ENCODE results near the gene TSPAN17. TPM values are rescaled to one million over a fixed set of nuclear protein-coding genes. Genes with fewer than 3 reads are reported as not detected.

The TSPAN17 gene
- total RNA-seq, 5 donors from 2014 or later (not counting 1 experiment from before 2014, with no cell fraction given): 20.2 to 39.3 (median 30.0) TPM

DNA sequence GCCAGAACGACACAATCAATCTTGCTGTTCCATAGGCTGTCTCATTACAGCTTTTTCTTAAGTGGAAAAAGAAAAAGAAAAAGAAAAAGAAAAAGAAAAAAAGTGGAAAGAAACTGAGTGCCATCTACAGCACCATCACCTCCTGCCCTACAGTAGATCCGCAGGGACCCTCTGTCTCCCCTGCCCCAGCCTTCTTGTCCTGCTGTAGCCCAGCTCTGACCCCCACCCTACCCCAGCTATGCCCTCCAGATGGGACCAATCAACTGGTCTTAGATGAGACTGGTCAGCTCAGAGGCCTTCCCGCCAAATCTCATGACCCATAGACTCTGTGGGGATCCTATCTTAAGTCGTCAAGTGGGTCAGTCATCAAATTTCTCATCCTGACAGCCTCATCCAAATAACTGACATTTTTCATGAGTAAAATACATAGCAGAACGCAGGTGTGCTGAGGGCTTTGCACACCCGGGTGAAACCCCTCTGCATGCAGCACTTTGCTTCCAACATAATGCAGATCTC, 34.8 kb downstream of the TSPAN17 start:
- no peak for ATAC-seq (replicated peaks in 1 of 4)

GRCh38 chr5:176685010-176685409, 37.7 kb downstream of the TSPAN17 start:
- CTCF ChIA-PET: no interaction called here

More for the DNA sequence above, 34.8 kb downstream of the TSPAN17 start:
- Mint-ChIP-seq H3K4me3 (no peak overlapping the region), H3K27ac (no peak overlapping the region), H3K27me3 (peaks cover 51 to 66% of the 10 kb centered on the region in 2 donors), H3K36me3 (peaks cover 3% of the 10 kb centered on the region), H3K9me3 (peaks cover 5 to 16% (median 8%) of the 10 kb centered on the region in 3 donors), H3K4me1 (no peaks in the 10 kb centered on the region)
- no peaks in the 10 kb centered on the region for H3K9me3 ChIP-seq
- no peak for DNase-seq
- 80% methylated on average over 4 of the region's 6 CpGs for whole genome bisulfite sequencing (ENCODE audit: insufficient coverage)
- CTCF ChIA-PET: interaction anchor here in 1 of 2 donors (0.7 to 0.9 kb wide), 2 partner anchors 11 to 12 kb away, joined by 3 to 4 read pairs; no protein-coding TSS in a partner anchor
- no peaks in the 10 kb centered on the region for H3K36me3 ChIP-seq (ENCODE audit: control insufficient read depth in 2 of 2, extremely low read depth in 1 of 2, insufficient read depth in 1 of 2, low read length in 1 of 2)
- H3K4me3 ChIP-seq (ENCODE audit: control insufficient read depth in 1 of 2, extremely low read depth in 1 of 2, low read length in 1 of 2): no peak overlapping the region
- H3K27ac ChIP-seq (ENCODE audit: low read length): no peak overlapping the region
- POLR2A ChIA-PET: no interaction called here
- no peaks in the 10 kb centered on the region for H3K4me1 ChIP-seq (ENCODE audit: control insufficient read depth in 1 of 2, extremely low read depth in 1 of 2, insufficient read depth in 2 of 2, low read length in 2 of 2)
- H3K27me3 ChIP-seq (replicated peaks in 1 of 2; ENCODE audit: control insufficient read depth in 2 of 2, extremely low read depth in 1 of 2, insufficient read depth in 2 of 2, low read length in 1 of 2): peaks cover 13 to 56% of the 10 kb centered on the region in 2 experiments

GRCh38 chr5:176687247-176687646, 40.0 kb downstream of the TSPAN17 start:
- no peaks in the 10 kb centered on the region for H3K4me1 Mint-ChIP-seq
- 88% methylated on average over 10 of the region's 10 CpGs for WGBS (ENCODE audit: insufficient coverage)

More at GRCh38 chr5:176685010-176685409, 37.7 kb downstream of the TSPAN17 start:
- Mint-ChIP-seq H3K27ac (no peak overlapping the region), H3K9me3 (peaks cover 5 to 16% (median 8%) of the 10 kb centered on the region in 3 donors), H3K36me3 (peaks cover 3% of the 10 kb centered on the region), H3K27me3 (peaks cover 38 to 53% of the 10 kb centered on the region in 2 donors), H3K4me3 (no peak overlapping the region), H3K4me1 (no peaks in the 10 kb centered on the region)
- POLR2A ChIA-PET: interaction anchor here in 1 of 2 donors (0.7 kb wide), 1 partner anchor 502 kb away, joined by 4 read pairs; no protein-coding TSS in a partner anchor
- no peak overlapping the region for H3K4me3 ChIP-seq (ENCODE audit: control insufficient read depth in 1 of 2, extremely low read depth in 1 of 2, low read length in 1 of 2)
- no peaks in the 10 kb centered on the region for H3K36me3 ChIP-seq (ENCODE audit: control insufficient read depth in 2 of 2, extremely low read depth in 1 of 2, insufficient read depth in 1 of 2, low read length in 1 of 2)
- H3K27me3 ChIP-seq (replicated peaks in 1 of 2; ENCODE audit: control insufficient read depth in 2 of 2, extremely low read depth in 1 of 2, insufficient read depth in 2 of 2, low read length in 1 of 2): peaks cover 9 to 51% of the 10 kb centered on the region in 2 experiments
- H3K9me3 ChIP-seq: no peaks in the 10 kb centered on the region
- no peak for ATAC-seq (replicated peaks in 1 of 4)
- H3K4me1 ChIP-seq (ENCODE audit: control insufficient read depth in 1 of 2, extremely low read depth in 1 of 2, insufficient read depth in 2 of 2, low read length in 2 of 2): no peaks in the 10 kb centered on the region
- no peak for DNase-seq
- H3K27ac ChIP-seq (ENCODE audit: low read length): no peak overlapping the region

DNA sequence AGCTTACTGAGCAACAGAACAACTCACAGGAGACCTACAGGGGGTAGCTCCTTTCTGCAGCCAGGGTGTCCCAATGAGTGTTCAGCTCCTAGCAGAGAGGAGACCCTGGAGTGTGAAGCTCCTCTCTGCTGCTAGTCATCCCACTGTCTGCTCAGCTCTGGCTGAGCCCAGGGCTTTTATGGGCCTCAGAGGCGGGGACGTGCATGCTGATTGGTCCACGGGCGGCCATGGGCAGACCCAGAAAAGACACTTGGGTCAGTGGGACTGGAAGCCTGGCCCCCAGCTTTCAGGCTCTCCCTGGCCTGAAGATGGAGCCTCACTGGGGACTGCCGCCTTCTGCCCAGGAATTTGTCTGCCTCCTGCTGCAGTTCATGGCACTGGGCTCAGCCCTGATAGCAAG, 40.6 kb downstream of the TSPAN17 start:
- Histone ChIP-seq H3K27me3 (replicated peaks in 1 of 2; ENCODE audit: control insufficient read depth in 2 of 2, extremely low read depth in 1 of 2, insufficient read depth in 2 of 2, low read length in 1 of 2) (peaks cover 7 to 52% of the 10 kb centered on the region in 2 experiments), H3K9me3 (no peaks in the 10 kb centered on the region), H3K27ac (ENCODE audit: low read length) (no peak overlapping the region), H3K4me1 (ENCODE audit: control insufficient read depth in 1 of 2, extremely low read depth in 1 of 2, insufficient read depth in 2 of 2, low read length in 2 of 2) (no peaks in the 10 kb centered on the region), H3K36me3 (ENCODE audit: control insufficient read depth in 2 of 2, extremely low read depth in 1 of 2, insufficient read depth in 1 of 2, low read length in 1 of 2) (no peaks in the 10 kb centered on the region), H3K4me3 (ENCODE audit: control insufficient read depth in 1 of 2, extremely low read depth in 1 of 2, low read length in 1 of 2) (no peak overlapping the region)
- peaks cover 5 to 16% (median 8%) of the 10 kb centered on the region in 3 donors for H3K9me3 Mint-ChIP-seq
- H3K4me1 Mint-ChIP-seq: no peaks in the 10 kb centered on the region
- no peak for DNase-seq
- H3K27me3 Mint-ChIP-seq: peaks cover 45 to 57% of the 10 kb centered on the region in 2 donors
- CTCF ChIA-PET: no interaction called here
- H3K36me3 Mint-ChIP-seq: peaks cover 3% of the 10 kb centered on the region
- no peak overlapping the region for H3K27ac Mint-ChIP-seq
- 88% methylated on average over 5 of the region's 5 CpGs for WGBS (ENCODE audit: insufficient coverage)
- no peak for ATAC-seq (replicated peaks in 1 of 4)
- POLR2A ChIA-PET: no interaction called here
- no peak overlapping the region for H3K4me3 Mint-ChIP-seq

More at GRCh38 chr5:176687247-176687646, 40.0 kb downstream of the TSPAN17 start:
- Mint-ChIP-seq H3K4me3 (no peak overlapping the region), H3K27me3 (peaks cover 45 to 58% of the 10 kb centered on the region in 2 donors), H3K36me3 (peaks cover 3% of the 10 kb centered on the region), H3K9me3 (peaks cover 5 to 16% (median 8%) of the 10 kb centered on the region in 3 donors), H3K27ac (no peak overlapping the region)
- Histone ChIP-seq H3K27ac (ENCODE audit: low read length) (no peak overlapping the region), H3K36me3 (ENCODE audit: control insufficient read depth in 2 of 2, extremely low read depth in 1 of 2, insufficient read depth in 1 of 2, low read length in 1 of 2) (no peaks in the 10 kb centered on the region), H3K9me3 (no peaks in the 10 kb centered on the region), H3K4me3 (ENCODE audit: control insufficient read depth in 1 of 2, extremely low read depth in 1 of 2, low read length in 1 of 2) (no peak overlapping the region), H3K4me1 (ENCODE audit: control insufficient read depth in 1 of 2, extremely low read depth in 1 of 2, insufficient read depth in 2 of 2, low read length in 2 of 2) (no peaks in the 10 kb centered on the region), H3K27me3 (replicated peaks in 1 of 2; ENCODE audit: control insufficient read depth in 2 of 2, extremely low read depth in 1 of 2, insufficient read depth in 2 of 2, low read length in 1 of 2) (peaks cover 8 to 48% of the 10 kb centered on the region in 2 experiments)
- DNase-seq (no peak), ATAC-seq (replicated peaks in 1 of 4) (no peak)
- POLR2A ChIA-PET: interaction anchor here in 1 of 2 donors (0.5 kb wide), 1 partner anchor 503 kb away, joined by 4 read pairs; no protein-coding TSS in a partner anchor
- CTCF ChIA-PET: no interaction called here

DNA sequence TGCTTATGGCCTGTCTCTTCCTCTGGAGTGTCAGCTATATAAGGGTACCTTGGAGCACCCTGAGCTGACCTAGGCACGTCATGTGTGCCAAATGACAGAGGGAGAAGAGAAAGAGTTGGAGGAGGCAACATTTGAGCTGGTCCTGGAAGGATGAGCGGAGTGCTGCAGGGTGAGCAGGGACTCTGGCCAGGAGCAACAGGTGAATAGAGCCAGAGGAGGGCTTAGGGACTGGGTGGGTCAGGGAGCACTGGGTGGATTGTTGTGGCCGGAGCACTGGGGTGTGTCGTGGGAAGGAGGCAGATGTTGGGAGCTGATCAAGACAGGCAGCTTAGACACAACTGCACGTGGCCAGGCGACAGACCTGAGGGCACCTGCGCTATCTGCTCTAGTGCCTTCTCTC, 43.6 kb downstream of the TSPAN17 start:
- Histone ChIP-seq H3K36me3 (ENCODE audit: control insufficient read depth in 2 of 2, extremely low read depth in 1 of 2, insufficient read depth in 1 of 2, low read length in 1 of 2) (no peaks in the 10 kb centered on the region), H3K27ac (ENCODE audit: low read length) (no peak overlapping the region), H3K4me3 (ENCODE audit: control insufficient read depth in 1 of 2, extremely low read depth in 1 of 2, low read length in 1 of 2) (no peak overlapping the region), H3K4me1 (ENCODE audit: control insufficient read depth in 1 of 2, extremely low read depth in 1 of 2, insufficient read depth in 2 of 2, low read length in 2 of 2) (no peaks in the 10 kb centered on the region), H3K9me3 (no peaks in the 10 kb centered on the region), H3K27me3 (replicated peaks in 1 of 2; ENCODE audit: control insufficient read depth in 2 of 2, extremely low read depth in 1 of 2, insufficient read depth in 2 of 2, low read length in 1 of 2) (peaks cover 5 to 74% of the 10 kb centered on the region in 2 experiments)
- no peak for ATAC-seq (replicated peaks in 1 of 4)
- peaks cover 50 to 69% of the 10 kb centered on the region in 2 donors for H3K27me3 Mint-ChIP-seq
- 82% methylated on average over 7 of the region's 7 CpGs for WGBS (ENCODE audit: insufficient coverage)
- DNase-seq: no peak
- H3K9me3 Mint-ChIP-seq: peaks cover 0 to 2% (median 1%) of the 10 kb centered on the region in 3 donors
- H3K27ac Mint-ChIP-seq: no peak overlapping the region
- H3K36me3 Mint-ChIP-seq: no peaks in the 10 kb centered on the region
- no peak overlapping the region for H3K4me3 Mint-ChIP-seq
- POLR2A ChIA-PET: no interaction called here
- CTCF ChIA-PET: no interaction called here
- H3K4me1 Mint-ChIP-seq: no peaks in the 10 kb centered on the region

- no CpG with 5 or more reads among the region's 1 CpG for WGBS (ENCODE audit: insufficient coverage)
- Histone ChIP-seq H3K27me3 (replicated peaks in 1 of 2; ENCODE audit: control insufficient read depth in 2 of 2, extremely low read depth in 1 of 2, insufficient read depth in 2 of 2, low read length in 1 of 2) (peaks cover 5 to 80% of the 10 kb centered on the region in 2 experiments), H3K9me3 (no peaks in the 10 kb centered on the region), H3K4me1 (ENCODE audit: control insufficient read depth in 1 of 2, extremely low read depth in 1 of 2, insufficient read depth in 2 of 2, low read length in 2 of 2) (no peaks in the 10 kb centered on the region), H3K4me3 (ENCODE audit: control insufficient read depth in 1 of 2, extremely low read depth in 1 of 2, low read length in 1 of 2) (no peak overlapping the region), H3K27ac (ENCODE audit: low read length) (no peak overlapping the region), H3K36me3 (ENCODE audit: control insufficient read depth in 2 of 2, extremely low read depth in 1 of 2, insufficient read depth in 1 of 2, low read length in 1 of 2) (no peaks in the 10 kb centered on the region)
- Mint-ChIP-seq H3K4me3 (no peak overlapping the region), H3K9me3 (no peaks in the 10 kb centered on the region), H3K4me1 (no peaks in the 10 kb centered on the region), H3K27ac (no peak overlapping the region), H3K36me3 (no peaks in the 10 kb centered on the region), H3K27me3 (peaks cover 50 to 72% of the 10 kb centered on the region in 2 donors)
- ChIA-PET POLR2A (no interaction called here), CTCF (no interaction called here)
- no peak for ATAC-seq (replicated peaks in 1 of 4)
- no peak for DNase-seq
Observed at GRCh38 chr5:176691524-176691923, 44.2 kb downstream of the TSPAN17 start.
